Colon (tissue), 2 donors: ENCODE results near the gene CTU1.

Source experiments
- FAIRE-seq: peaks from 2 replicates; lab custom pipeline; 2012; peaks lifted over from hg19 to GRCh38; lab: Jason Lieb, UNC
- donor health status: control.
- donor health status: control.

Gene CTU1

DNA sequence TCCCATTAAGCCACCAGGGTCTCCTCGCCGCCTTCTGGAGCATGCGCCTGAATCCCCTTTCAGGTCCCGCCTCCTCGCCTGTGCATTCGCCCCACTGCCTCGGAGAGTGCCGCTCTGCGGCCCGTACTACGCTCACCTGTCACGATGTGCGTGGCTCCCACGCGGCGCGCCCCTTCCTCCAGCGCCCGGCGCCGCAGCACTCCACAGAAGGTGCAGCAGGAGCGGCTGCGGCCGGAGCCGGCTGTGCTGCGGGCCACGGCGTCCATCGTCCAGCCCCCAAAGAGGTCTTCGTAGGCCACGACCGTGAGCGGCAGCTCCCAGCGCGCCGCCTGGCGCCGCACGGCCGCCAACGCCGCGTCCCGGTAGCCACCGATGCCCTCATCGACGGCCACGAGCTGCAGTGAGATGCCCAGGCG is 4.3 kb downstream of the CTU1 start:
- FAIRE-seq: no peak

DNA sequence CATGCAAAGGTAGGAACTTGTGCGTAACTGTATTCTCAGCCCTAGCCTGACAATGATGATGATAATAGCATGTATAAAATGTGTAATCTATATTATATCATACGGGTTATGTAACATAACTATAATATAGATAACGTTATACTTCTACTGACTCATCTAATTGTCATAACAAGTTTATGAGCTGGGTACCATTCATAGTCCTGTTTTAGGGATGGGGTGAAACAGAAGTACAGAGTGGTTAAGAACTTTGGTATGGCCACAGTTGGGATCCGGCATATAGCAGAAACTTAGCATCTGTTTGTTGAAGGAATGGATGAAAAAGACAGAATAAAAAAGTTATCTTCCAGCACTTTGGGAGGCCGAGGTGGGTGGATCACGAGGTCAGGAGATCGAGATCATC is 5.2 kb downstream of the CTU1 start:
- no peak for FAIRE-seq

DNA sequence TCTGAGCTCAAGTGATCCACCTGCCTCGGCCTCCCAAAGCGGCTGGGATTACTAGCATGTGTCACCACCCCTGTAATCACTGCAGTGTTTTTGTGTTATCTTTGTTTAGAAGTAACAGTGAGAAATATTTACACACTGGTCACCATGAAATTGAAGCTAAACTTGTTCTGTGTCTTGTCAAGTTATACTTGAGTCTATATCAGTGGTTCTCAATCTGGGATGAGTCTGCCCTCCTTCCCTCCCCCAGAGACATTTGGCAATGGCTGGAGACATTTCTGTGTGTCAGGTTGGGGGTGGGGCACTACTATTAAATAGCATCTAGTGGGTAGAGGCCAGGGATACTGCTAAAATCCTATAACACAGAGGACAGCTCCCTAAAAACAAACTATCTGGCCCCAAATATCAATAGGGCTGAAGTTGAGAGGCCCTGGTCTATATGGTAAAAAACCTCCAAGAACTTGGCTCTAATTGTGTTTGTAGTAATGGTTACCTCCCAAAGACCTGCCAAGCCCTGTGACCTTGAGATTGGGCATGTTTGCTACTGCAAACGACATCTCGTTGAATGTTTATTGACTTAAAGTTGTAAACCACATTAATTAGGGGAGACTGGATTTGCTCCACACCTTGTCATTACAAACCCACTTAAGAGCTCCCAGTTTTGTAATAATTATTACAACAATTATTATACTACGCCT is 6.9 kb downstream of the CTU1 start:
- no peak for FAIRE-seq

DNA sequence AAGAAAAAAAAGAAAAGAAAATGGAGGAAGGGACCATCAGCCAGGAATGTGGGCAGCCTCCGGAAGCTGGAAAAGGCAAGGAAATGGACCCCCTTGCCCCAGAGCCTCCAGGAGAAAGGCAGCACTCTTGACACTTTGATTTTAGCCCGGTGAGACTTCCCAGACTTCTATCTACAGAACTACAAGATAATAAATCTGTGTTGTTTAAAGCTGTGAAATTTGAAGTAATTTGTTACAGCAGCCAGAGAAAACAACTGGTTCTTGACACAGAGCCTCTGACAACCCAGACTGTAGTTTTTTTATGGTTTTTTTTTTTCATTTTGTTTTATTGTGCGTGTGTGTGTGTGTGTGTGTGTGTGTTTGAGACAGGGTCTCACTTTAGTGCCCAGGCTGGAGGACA is 7.6 kb downstream of the CTU1 start:
- no peak for FAIRE-seq

DNA sequence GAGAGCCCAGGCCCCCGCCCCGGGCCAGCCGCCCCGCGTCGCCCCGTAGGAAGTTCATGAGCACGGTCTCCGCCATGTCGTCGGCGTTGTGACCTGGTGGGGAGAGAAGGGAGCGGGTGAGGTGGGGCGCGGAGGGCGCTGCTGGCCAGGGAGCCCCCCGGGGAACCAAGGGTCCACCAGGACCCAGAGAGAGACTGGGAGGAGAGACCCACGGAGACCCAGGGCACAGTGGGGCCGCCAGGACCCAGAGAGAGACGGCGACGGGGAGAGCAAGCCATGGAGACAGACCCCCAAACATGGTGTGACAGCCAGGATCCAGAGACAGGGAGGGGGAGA is 9.2 kb downstream of the CTU1 start:
- FAIRE-seq: no peak

DNA sequence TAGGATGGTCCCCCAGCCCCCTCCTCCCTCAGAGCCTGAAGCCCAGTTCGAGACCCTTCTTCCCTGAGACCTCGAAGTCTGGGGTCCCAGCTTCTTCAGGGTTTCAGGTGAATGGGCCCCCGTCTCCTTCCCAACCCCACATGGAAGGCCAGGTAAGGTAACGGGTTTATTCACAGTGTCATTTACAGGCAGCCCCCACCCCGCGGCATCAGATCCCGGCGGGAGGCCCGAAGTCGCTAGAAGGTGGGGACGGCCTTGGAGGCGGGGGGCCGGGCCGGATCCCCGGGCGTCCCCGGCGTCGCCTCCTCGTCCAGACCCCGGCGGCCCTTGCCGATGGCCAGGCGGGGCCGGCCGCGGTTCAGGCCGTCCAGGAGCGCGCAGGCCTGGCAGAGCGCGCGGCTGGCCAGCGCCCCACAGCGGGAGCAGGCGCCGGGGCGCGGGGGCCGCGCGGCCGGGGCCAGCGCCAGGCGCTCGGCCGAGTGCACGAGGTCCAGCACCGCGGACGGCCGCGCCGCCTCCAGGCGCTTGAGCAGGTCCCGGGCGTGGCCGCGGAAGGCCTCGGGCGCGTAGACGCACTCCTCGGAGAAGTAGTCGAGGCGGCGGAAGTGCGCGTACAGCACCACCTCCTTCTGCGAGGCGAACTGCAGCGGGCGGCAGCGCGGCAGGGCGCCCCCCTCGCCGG is 9.7 kb downstream of the CTU1 start:
- FAIRE-seq: no peak

DNA sequence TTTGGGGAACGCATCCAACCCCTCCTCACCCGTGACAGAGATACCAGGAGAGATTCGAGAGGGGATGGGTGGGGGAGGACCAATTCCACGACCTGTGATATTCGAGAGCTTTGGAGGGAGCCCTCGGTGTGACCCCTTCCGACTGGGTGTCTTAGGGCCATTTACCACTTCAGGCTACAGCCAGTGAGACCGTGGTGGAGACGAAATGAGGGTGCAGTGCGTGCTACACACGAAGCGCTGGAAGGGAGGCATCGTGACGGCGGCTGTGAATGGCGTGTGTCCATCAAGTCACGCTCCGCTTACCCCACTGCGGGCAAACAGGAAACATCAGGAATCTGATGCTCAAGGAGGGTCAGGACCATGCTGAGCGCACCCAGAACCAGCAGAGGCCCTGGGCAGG is 10.4 kb downstream of the CTU1 start:
- no peak for FAIRE-seq

DNA sequence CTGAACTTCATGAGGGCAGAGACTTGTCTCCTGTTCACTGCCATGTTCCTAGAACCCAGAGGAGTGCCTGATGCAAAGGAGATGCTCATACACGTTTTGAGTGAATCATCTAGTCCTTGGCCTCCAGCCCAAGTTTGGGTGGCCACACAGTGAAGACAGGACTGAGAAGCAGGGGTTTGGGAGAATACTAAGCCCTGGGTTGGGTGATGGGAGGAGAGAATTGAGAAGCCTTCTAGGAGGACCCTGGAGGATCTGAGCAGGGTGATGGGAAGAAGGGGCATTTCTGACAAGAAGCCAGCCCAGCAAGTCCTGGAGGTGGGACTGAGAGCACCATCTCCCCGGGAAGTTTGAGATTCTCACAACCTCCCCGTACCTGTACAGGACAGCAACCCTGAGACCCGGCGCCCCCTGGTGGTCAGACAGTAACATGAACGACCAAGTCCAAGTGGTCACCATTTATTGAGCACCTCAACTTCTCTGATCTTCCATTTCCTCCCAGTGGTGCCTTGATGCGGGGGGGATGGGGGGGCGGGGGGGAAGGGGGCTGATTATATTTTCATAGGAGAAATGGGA is 11.0 kb downstream of the CTU1 start:
- FAIRE-seq: no peak

DNA sequence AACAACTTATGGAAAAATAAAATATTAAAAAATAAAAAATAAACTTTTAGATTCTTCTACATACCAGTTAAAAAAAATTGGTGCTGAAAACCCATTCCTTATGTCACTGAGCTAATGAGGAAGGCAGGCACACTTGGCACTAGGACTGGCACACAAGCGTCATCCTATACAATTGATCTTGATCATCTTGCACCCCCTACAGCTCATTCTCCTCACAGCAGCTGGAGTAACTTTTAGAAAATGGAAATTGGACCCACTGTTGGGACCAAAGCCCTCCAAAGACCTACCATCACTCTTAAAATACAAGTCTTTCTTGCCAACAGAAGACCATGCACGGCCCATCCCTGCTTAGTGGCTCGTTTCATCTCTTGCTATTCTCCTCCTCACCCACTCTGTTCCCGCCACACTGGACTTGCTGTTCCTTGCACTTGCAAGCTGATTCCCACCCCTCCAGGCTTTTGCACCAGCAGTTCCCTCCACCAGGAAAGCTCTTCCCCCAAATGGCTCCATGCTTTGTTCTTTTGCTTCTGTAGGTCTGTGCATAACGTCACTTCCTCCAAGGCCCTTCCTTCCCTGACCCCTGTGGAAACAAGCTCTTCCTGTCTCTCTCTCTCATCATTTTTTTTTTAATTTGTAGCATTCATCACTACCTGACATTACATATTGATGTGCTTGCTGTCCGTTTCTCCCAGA is 11.6 kb downstream of the CTU1 start:
- FAIRE-seq: no peak

DNA sequence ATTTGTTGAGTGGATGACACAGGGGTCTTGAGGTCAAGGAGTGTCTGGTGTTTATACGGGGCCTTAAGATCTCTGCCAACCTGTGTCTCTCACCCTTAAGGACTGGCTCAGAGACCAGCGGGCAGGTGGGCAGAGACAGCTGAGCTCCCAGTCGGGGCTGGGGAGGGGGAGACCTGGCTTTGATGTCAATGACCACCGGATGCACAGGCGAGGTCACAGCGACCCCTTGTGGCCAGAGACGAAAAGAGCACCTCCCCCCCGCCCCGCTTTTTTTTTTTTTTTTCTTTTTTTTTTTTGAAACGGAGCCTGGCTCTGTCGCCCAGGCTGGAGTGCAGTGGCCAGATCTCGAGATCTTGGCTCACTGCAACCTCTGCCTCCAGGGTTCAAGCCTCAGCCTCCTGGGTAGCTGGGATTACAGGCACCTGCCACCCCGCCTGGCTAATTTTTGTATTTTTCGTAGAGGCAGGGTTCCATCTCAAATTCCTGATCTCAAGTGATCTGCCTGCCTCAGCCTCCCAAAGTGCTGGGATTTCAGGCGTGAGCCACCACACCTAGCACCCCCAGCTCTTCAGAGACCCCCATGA is 13.4 kb downstream of the CTU1 start:
- no peak for FAIRE-seq

DNA sequence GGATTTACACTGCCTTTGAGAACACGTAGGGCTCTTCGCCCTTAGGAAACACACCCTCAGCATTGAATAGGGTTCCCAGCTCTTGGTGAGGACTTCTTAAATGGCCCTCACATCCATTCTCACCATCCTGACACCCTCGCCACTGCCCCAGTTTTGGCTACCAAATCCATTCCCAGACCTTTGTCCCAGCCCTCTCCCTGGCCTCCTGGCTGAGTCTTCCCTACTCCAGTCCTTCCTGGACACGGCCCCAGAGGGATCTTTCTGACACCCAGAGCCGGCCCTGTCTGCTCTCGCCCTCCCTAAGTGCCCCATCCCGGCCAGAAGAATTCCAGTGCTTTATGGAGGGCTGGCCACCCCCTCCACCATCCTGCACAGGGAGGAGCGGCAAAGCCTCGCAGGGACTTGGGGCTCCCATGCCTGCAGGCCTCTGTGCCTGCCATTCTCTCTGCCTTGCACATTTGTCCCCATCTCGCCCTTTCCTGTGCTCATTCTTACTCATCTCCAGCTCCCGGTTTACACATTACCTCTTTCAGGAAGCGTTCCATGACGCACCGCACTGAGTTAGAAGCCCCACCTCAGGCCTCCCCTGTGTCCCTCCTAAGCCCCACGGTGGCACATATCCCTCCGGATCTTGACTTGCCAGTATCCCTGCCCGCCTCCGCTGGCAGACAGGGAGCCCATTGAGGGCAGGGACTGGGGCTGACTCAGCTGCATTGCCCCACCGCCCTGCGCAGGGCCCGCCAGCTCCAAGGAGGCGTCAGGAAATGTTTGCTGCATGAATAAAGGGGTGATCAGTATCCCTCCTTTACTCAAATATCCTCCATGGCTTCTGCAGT is 14.5 kb downstream of the CTU1 start:
- no peak for FAIRE-seq

DNA sequence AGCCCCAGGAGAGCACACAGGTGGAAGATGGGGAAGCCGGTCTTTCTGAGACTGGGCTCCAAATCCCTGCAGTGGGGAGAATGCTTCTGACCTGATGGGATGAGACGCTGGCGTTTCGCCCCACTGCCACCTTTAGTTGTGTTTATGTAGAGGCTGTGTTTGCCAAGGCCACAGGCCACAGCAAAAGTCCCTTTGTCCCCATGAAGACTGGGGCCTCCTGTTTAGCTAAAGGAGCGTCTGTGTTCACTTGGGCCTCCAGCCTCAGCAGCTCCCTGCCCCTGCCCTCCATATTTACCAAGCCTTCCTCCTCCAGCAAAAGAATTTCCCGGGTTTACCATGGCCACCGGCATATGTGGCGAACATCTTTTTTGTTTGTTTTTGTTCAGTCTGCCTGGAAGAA is 15.1 kb downstream of the CTU1 start:
- FAIRE-seq: no peak

DNA sequence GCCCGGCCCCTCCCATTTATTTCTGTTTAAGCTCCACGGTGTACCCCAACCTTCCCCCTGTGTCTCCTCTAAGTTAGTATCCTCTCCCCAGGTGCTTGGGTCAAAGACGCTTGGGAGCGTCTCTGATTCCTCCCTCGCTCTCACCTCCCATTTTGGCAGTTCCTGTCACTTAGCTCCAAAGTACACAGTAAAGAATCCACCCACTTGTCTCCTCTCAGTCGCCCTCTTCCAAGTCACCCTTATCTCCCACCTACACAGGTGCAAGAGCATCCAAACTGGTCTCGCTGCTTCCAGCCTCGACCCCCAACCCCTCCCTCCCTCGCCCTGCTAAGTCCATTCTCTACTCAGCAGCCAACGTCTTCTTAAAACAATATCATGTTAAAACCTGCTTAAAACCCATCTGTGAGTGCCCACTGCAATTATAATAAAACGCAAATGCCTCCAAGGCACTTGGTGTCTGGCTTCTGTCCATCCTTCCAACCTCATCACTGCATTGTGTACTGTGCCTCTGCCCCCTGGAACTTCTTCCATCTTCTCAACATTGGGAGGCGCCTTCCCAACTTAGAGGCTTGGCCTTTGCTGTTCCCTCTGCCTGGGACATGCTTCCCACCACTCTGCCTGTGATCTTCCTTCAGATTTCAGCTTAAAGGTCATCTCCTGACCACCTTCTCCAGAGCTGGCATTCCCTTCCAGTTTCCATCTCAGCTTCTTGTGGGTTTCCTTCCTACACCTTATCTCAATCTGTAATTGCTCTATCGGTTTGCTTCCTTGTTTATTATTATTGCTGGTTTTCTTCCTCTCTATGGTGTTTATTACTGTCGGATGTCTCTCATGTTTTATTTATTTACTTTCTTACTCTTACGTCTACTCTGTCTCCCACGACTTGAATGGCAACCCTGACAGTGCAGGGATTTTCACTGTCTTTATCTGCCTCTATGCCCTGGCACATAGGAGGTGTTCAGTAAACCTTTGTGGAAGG is 16.0 kb downstream of the CTU1 start:
- FAIRE-seq: no peak

DNA sequence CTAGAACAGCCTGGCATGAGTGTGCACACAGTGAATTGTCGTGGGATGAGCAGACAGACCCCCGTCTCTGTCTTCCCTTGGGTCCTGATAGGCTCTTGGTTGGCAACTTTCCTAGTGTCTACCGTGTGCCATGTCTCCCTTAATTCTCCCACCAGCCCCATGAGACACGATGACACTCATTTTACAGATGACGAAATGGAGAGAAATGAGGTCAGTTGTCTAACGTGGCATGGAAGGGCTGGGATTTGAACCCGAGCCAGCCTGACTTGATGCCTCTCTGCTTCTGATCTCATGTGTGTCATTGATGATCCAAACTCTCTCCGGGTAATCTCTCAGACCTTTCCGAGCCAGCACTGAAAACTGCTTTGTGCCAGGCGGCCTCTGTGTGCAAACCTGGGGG is 17.1 kb downstream of the CTU1 start:
- no peak for FAIRE-seq

DNA sequence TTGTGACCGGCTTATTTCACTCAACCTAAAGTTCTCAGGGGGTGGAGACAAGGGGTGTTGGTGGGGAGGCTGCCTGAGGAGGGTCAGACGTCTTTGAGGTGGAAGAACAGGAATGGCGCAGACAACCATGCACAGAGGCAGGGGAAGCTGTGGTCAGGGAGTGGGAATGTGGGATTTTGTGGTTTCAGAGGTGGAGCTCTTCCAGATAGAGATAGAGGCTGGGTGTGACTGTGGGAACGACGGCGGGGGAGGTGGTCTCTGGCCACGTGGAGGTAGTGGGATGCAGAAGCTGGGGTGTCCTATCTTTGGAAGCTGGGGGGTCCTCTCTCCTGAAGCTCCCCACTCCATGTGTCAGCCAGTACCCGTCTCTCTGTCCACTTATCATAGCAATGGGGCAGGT is 17.7 kb downstream of the CTU1 start:
- FAIRE-seq: no peak

DNA sequence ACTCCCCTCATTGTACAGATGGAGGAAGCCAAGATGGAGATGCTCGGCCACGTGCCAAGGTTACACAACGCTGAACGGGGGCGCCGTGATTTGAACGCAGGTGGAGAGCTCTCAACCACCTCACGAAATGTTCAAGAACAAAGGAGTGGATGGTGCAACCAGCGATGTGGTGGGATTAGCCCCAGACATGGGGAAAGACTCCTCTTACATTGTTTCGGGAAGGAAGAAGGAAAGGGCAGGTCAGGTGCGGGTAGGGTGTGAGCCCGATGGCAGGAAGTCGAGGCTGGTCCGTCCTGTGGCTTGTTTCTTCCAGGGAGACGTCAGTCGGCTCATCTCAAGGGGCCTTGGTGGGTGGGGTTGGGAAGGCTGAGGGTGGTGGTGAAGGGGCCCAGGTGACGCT is 18.4 kb downstream of the CTU1 start:
- FAIRE-seq: no peak

DNA sequence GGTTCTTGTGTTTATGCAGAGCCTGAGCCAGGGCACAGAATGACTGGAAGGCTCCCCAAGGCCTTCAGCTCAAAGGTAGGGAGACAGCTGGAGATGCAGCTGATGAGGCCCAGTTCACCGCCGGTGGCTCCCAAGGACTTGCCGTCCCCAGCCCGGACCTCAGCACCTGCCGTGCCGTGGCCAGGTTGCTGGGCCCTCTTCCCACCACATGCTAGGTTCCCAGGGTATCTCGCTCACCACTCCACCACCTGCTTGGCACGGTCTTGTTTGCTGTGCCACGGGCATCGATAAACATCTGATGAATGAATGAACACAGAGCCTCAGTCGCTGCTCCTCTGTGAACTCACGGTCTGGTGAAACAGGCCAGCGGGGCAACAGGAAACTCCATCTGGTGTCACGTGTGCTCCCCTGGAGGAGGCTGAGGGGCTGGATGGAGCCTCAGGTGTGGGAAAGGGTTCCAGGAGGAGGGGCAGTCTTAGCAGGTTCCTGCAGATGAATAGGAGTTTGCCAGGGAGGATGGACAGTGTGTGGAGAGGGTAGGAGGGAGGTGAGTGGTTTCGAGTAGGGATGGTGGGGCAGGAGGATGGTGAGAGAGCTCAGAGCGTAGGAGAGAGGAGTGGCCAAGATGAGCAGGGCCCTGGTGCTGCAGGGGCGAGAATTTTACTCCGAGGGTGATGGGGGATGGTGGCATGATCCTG is 21.9 kb downstream of the CTU1 start:
- FAIRE-seq: no peak

DNA sequence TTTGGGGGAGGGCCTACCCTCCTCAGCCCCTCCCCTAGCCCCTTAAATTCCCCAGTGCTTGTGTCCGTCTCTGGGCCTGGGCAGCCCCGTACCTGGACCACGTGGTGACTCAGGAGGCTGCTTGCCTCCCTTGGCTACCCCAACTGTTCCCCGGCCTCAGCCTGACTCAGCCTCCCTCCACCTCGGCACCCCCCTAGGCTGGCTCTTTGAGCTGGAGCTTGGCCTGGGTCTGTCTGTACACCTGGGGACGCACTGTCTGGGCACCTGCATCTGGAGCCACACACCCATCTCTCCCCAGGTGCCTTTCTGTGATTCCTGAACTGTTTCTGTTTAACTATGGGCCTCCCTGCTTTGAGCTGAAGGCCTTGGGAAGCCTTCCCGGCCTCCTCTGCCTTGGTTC is 23.7 kb downstream of the CTU1 start:
- no peak for FAIRE-seq

DNA sequence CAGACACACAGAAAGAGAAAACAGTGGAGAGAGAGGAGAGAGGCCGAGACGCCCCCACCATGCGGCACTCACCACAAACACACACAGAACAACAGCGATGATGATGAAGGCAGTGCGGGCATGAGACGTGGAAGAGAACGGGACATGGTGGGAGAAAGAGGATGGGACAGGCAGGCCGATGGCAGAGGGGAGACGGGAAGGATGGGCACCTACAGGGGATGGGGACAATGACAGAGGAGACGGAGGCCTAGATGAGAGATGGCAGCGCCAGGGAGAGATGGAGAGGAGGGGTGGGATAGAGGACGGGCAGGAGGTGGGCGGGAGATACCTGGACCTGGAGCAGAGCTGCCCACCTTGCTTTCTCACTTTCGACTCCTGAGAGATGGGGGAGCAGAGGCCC is 24.4 kb downstream of the CTU1 start:
- no peak for FAIRE-seq

DNA sequence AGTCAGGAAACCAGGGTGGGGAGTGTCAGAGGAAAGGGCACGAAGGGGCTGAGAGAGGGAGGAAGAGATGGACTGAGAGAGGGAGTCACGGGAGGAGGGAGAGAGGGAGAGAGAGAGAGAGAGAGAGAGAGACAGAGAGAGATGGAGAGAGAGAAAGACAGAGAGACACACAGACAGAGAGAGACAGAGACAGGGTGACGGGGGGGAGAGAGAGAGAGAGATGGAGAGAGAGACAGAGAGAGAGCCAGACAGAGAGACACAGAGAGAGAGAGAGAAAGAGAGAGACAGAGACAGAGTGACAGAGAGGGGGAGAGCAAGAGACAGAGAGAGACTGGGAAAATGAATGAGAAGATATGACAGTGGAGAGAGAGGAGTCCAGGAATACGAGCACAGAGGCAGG is 25.0 kb downstream of the CTU1 start:
- no peak for FAIRE-seq
